Hematopoietic multipotent progenitor cell treated with erythropoietin and hydrocortisone succinate and interleukin-3 and kit ligand, for 17 days (in vitro differentiated cells): ENCODE measurements around the gene ALDH3B1.

ENCODE experiments used
- DNase-seq: peaks from one replicate; pipeline ENCODE4 v3.0.0-alpha.2; 2015; ENCODE audit warnings: low spot score

Gene ALDH3B1

DNA sequence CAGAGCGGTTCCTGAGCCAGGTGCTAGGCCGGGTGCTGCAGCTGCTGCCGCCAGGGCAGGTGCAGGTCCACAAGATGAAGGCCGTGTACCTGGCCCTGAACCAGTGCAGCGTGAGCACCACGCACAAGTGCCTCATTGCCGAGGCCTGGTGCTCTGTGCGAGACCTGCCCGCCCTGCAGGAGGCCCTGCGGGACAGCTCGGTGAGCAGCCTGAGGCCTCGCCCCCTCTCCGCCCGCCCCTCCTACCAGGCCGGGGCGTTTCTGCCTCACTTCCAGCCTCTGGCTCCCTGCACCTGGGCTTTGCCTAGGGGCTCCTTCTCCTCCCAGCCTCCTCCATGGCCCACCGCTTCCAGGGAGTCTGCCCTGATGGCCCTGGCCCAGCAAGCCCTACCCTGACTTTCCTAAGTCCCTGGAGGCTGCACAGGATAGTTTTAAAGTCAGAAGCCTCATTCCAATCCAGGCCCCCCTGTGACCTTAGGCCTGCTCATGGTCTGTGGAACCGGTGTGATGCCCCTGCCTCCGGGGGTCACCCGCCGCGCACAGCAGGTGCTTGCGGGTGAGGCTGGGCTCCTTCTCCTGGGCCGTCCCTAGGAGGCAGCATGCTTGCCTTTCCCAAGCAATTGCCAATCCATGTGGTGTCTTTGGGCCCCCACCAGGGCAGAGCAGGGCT is 34.2 kb downstream of the ALDH3B1 start:
- DNase-seq: no peak

GRCh38 chr11:68044898-68045351 is 34.8 kb downstream of the ALDH3B1 start:
- DNase-seq: no peak

- no peak for DNase-seq
Measured at GRCh38 chr11:68047437-68048290, 37.5 kb downstream of the ALDH3B1 start.

GRCh38 chr11:68048681-68049508 is 38.8 kb downstream of the ALDH3B1 start:
- no peak for DNase-seq

GRCh38 chr11:68049509-68050370 is 39.6 kb downstream of the ALDH3B1 start:
- no peak for DNase-seq

DNA sequence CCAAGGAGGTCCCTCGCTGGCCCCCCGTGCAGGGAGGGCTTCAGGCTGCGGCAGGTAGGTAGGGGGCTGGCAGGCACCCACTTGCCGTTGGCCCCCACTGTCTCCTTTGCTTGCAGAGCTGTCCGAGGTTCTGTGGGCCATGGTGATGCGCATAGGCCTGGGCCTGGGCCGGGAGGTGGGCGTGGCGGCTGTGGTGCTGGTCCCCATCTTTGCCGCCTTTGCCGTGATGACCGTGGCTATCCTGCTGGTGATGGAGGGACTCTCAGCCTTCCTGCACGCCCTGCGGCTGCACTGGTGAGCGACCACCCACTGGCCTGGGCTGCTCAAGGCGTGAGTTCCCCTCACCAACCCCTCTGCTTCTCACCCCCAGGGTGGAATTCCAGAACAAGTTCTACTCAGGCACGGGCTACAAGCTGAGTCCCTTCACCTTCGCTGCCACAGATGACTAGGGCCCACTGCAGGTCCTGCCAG is 40.3 kb downstream of the ALDH3B1 start:
- DNase-seq: no peak

- no peak for DNase-seq
Measured at GRCh38 chr11:68051191-68052136, 41.3 kb downstream of the ALDH3B1 start.

DNA sequence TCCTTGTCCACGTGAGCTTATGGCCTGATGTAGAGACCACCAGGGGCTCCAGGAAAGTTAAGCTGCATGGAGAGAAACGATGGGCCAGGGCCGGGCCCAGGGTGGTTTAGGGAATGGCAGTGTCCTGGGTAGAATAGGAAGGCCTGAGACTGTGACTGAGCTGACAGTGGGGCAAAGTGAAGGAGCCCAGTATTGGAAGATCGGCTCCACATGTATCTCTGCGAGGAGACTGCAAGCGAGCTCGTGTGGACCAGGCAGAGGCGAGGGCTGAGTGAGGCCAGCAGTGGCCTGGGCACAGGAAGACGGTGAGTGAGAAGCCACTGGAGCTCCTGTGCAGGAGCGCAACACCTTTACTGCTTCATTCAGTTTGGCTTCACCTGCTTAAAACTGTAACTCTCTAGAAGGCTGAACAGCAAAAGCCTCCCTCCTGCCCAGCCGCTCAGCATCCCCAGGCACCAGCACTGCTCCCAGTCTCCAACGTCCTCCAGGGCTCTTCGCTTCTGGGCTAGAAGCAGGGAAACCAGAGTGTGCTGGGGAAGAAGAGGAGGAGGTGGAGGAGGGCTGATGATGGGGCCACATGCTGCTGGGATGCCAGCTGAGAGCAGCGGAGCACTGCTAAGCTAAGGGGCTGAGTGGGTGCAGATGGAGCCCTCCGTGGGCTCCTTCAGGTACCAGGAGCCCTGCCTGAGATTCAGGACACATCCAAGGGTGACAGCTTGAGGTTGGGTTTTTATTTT is 42.2 kb downstream of the ALDH3B1 start:
- no peak for DNase-seq

DNA sequence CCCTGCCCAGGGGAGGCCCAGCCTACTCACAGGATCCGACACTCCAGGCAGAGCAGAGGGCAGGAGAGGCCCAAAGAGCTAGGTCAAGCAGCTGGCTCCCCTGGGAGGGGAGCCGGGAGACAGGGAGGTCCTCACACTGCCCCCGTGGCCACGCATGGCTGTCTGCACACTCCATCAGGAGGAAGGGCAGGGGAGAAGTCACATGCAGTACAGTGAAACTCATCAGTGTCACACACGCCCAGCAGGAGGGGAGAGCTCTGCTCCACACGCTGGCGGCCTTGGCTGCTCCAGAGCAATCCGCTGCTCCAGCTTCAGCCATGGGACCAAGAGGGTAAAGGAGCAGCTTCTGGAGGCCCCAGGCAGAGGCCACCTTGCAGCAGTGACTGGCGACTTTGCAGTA is 43.0 kb downstream of the ALDH3B1 start:
- DNase-seq: no peak

DNA sequence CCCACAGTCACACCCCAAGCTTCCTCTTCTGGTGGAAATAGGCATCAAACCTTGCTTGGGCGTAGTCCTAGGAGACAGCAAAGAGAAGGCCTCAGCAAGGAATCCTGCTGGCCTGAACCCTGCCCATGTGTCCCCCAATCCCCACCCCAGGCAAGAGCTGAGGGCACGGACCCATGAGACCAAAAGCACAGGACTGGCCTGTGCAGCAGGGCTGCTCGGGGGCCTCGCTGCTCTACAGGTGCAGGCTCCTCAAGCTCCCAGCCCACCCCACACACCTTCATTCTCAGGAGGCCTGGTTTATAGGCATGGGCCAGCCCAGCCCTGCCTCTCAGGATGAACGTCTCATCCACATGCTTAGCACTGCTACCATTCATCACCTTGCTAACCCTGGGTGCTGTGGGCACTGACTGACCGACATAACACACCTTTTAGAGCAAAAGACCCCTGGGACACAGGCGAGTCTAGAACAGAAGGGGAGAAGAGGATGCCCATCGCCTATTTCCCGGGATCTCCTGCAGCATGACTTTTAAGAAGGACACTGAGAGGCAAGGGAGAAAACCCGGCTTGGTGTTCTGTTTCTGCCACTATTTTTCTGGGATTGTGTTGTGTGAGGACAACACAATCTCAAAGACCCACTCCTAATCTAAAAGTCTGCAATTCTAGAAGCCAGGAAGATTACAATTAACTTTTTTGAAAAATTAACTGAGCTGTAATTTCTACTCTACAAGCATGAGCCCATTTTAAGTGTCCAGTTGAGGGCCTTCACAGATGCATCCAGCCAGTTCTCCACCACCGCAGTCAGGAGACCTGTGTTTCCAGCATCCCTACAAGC is 44.1 kb downstream of the ALDH3B1 start:
- no peak for DNase-seq

- no peak for DNase-seq
Measured at GRCh38 chr11:68056317-68057285, 46.5 kb downstream of the ALDH3B1 start.

DNA sequence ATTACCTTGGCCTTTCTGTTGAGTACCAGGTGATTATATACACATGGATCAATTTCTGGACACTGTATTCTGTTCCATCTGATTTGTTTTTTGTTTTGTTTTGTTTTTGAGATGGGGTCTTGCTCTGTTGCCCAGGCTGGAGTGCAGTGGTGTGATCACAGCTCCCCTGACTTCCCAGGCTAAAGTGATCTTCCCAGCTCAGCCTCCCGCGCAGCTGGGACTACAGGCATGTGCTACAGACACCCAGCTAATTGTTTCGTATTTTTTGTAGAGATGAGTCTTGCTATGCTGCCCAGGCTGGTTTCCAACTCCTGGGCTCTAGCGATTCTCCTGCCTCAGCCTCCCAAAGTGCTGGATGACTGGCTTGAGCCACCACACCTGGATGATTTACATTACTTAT is 47.7 kb downstream of the ALDH3B1 start:
- no peak for DNase-seq

- no peak for DNase-seq
Measured at GRCh38 chr11:68061508-68061907, 51.4 kb downstream of the ALDH3B1 start.

- no peak for DNase-seq
Measured at GRCh38 chr11:68064926-68065325, 54.8 kb downstream of the ALDH3B1 start.

- no peak for DNase-seq
Measured at GRCh38 chr11:68065841-68066240, 55.7 kb downstream of the ALDH3B1 start.

GRCh38 chr11:68066742-68067141 is 56.6 kb downstream of the ALDH3B1 start:
- DNase-seq: no peak

DNA sequence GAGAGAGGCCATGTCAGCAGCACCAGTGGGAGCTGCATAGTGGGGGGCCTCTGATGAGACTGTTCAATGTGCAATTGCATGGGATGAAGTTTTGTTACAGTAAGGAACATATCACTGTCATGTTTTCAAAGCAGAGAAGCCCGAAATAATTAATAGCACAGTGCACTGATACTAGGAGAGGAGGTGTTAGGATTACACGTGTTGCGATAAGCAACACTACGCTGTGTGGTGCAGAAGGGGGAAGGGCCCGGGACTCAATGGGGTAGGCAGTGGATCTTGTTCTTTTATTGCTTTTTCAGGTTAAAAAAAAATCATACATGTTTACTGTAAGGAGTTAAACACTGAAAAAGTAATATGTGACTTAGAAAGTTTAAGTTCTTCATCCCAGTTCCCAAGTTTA is 57.9 kb downstream of the ALDH3B1 start:
- no peak for DNase-seq
